Activated naive CD8-positive, alpha-beta T cell treated with anti-CD3 and anti-CD28 coated beads for 36 hours (primary cell): ENCODE measurements around the gene TTC1. TPM values are rescaled to one million over a fixed set of nuclear protein-coding genes. Genes with fewer than 3 reads are reported as not detected.

Experiments used
- DNase-seq: peaks from one replicate; pipeline ENCODE4 v3.0.0; 2021
- H3K27ac Mint-ChIP-seq: one replicate; pipeline ENCODE4 v1.8.0; 2022; ENCODE audit warnings: mild to moderate bottlenecking, moderate library complexity, mixed read lengths
- H3K27me3 Mint-ChIP-seq: one replicate; pipeline ENCODE4 v1.8.0; 2022; ENCODE audit warnings: mild to moderate bottlenecking, mixed read lengths
- H3K36me3 Mint-ChIP-seq: one replicate; pipeline ENCODE4 v1.8.0; 2021; ENCODE audit warnings: mild to moderate bottlenecking, mixed read lengths
- H3K4me1 Mint-ChIP-seq: one replicate; pipeline ENCODE4 v1.8.0; 2021; ENCODE audit warnings: mixed read lengths
- H3K4me3 Mint-ChIP-seq: one replicate; pipeline ENCODE4 v1.8.0; 2022; ENCODE audit warnings: mild to moderate bottlenecking, moderate library complexity, mixed read lengths
- H3K9me3 Mint-ChIP-seq: one replicate; pipeline ENCODE4 v1.8.0; 2022; ENCODE audit warnings: mixed read lengths
- total RNA-seq, 2 experiments: library from RNA; stranded (reverse); gene quantifications; one replicate each; pipeline ENCODE4 v1.2.3, GENCODE V29; 2021

The TTC1 gene
- total RNA-seq, 2 experiments from 2014 or later = 69.7 to 73.9 TPM

- Mint-ChIP-seq H3K27ac (no peak overlapping the region), H3K27me3 (no peaks in the 10 kb centered on the region), H3K4me3 (no peak overlapping the region), H3K36me3 (peaks cover 22% of the 10 kb centered on the region), H3K4me1 (peaks cover 20% of the 10 kb centered on the region), H3K9me3 (no peaks in the 10 kb centered on the region)
- no peak for DNase-seq
Measured at GRCh38 chr5:160108124-160108523, 99.2 kb downstream of the TTC1 start.

Other genes starting within 250 kb of the TTC1 start
- not detected for gene ADRA1B, start 92.7 kb upstream of the TTC1 start, total RNA-seq
- 10 to 100 TPM; 17.1 to 17.8 TPM for gene PWWP2A, start 110.3 kb downstream of the TTC1 start, total RNA-seq
- gene FABP6, start 220.4 kb downstream of the TTC1 start, total RNA-seq = not detected